Activated naive CD8-positive, alpha-beta T cell (primary cell): ENCODE data around the gene LRP10.

ENCODE experiments used
- H3K27ac Mint-ChIP-seq: one replicate; pipeline ENCODE4 v1.8.0; 2021; ENCODE audit warnings: mixed read lengths
- H3K27me3 Mint-ChIP-seq: one replicate; pipeline ENCODE4 v1.8.0; 2021; ENCODE audit warnings: mixed read lengths
- H3K36me3 Mint-ChIP-seq: one replicate; pipeline ENCODE4 v1.8.0; 2021; ENCODE audit warnings: mixed read lengths
- H3K4me1 Mint-ChIP-seq: one replicate; pipeline ENCODE4 v1.8.0; 2021; ENCODE audit warnings: low read depth, mixed read lengths
- H3K4me3 Mint-ChIP-seq: one replicate; pipeline ENCODE4 v1.8.0; 2021; ENCODE audit warnings: mild to moderate bottlenecking, mixed read lengths
- H3K9me3 Mint-ChIP-seq: one replicate; pipeline ENCODE4 v1.8.0; 2021; ENCODE audit warnings: low read depth, mixed read lengths

LRP10 gene

DNA sequence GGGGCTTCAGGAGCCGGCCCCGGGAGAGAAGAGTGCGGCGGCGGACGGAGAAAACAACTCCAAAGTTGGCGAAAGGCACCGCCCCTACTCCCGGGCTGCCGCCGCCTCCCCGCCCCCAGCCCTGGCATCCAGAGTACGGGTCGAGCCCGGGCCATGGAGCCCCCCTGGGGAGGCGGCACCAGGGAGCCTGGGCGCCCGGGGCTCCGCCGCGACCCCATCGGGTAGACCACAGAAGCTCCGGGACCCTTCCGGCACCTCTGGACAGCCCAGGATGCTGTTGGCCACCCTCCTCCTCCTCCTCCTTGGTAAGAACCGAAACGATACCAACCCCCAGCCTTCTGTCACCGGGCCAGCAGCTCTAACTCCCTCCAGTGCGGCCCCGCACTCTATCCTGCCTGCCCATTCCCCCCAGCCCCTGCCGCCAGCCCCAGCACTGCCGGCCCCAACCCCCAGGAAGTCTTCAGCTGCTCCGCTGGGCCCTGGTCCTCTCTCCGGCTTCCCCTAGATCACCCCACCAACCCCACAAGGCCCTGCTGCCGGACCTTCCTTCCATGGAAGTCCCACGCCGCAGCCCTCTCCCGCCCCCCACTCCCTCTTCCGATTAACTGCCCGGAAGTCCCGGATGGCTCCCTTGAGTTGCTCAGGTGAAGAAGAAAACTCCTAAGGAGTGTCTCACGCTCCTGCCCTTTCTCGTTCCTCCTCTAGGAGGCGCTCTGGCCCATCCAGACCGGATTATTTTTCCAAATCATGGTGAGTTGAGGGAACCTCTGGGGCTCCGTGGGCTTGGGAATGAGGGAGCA lies 693 bp downstream of the LRP10 start:
- Mint-ChIP-seq H3K36me3 (no peaks in the 10 kb centered on the region), H3K27ac (peak overlapping the region; percentile 87), H3K27me3 (no peaks in the 10 kb centered on the region), H3K4me3 (peak overlapping the region; percentile 97), H3K4me1 (peaks cover 31% of the 10 kb centered on the region), H3K9me3 (no peaks in the 10 kb centered on the region)

DNA sequence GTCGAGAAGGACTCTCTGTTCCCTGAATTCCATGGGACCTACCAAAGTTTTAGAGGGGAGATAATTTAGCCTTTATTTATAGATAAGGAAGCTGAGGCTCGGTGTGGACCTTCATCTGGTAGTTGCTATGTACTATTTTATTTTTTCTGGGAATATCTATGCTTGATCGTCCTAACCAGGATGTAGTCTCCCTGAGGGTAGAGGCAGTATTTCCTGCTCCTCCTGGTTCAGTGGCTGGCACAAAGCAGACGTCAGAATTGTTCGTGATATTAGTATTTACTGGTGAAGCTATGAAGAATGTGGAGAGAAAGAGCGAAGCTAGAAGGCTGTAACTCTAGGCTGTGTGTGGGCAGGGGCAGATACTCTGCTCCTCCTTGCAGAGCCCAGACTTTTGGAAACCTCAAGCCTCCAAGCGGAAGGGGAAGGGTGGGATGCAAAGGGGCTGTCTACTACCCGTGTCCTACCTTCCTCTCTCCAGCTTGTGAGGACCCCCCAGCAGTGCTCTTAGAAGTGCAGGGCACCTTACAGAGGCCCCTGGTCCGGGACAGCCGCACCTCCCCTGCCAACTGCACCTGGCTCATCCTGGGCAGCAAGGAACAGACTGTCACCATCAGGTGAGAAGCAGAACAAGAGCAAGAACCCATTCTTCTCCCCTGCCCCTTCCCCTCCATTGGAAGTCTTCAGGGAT lies 1.4 kb downstream of the LRP10 start:
- no peaks in the 10 kb centered on the region for H3K9me3 Mint-ChIP-seq
- peaks cover 31% of the 10 kb centered on the region for H3K4me1 Mint-ChIP-seq
- H3K36me3 Mint-ChIP-seq = no peaks in the 10 kb centered on the region

DNA sequence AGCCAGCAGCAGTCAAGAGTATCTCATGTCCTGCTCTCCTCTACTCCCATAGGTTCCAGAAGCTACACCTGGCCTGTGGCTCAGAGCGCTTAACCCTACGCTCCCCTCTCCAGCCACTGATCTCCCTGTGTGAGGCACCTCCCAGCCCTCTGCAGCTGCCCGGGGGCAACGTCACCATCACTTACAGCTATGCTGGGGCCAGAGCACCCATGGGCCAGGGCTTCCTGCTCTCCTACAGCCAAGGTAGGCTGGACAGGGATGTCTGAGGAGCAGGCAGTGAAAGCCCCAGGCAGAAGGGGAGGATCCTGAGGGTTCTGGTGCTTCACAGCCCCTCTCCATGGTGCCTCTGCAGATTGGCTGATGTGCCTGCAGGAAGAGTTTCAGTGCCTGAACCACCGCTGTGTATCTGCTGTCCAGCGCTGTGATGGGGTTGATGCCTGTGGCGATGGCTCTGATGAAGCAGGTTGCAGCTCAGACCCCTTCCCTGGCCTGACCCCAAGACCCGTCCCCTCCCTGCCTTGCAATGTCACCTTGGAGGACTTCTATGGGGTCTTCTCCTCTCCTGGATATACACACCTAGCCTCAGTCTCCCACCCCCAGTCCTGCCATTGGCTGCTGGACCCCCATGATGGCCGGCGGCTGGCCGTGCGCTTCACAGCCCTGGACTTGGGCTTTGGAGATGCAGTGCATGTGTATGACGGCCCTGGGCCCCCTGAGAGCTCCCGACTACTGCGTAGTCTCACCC lies 3.6 kb downstream of the LRP10 start:
- no peaks in the 10 kb centered on the region for H3K9me3 Mint-ChIP-seq
- no peak overlapping the region for H3K27ac Mint-ChIP-seq
- H3K27me3 Mint-ChIP-seq = no peaks in the 10 kb centered on the region
- no peak overlapping the region for H3K4me3 Mint-ChIP-seq
- H3K4me1 Mint-ChIP-seq = peaks cover 31% of the 10 kb centered on the region
- H3K36me3 Mint-ChIP-seq = no peaks in the 10 kb centered on the region

More for the DNA sequence above, 1.4 kb downstream of the LRP10 start:
- Mint-ChIP-seq H3K27me3 (no peaks in the 10 kb centered on the region), H3K4me3 (peak overlapping the region; percentile 90), H3K27ac (peak overlapping the region; percentile 87)

DNA sequence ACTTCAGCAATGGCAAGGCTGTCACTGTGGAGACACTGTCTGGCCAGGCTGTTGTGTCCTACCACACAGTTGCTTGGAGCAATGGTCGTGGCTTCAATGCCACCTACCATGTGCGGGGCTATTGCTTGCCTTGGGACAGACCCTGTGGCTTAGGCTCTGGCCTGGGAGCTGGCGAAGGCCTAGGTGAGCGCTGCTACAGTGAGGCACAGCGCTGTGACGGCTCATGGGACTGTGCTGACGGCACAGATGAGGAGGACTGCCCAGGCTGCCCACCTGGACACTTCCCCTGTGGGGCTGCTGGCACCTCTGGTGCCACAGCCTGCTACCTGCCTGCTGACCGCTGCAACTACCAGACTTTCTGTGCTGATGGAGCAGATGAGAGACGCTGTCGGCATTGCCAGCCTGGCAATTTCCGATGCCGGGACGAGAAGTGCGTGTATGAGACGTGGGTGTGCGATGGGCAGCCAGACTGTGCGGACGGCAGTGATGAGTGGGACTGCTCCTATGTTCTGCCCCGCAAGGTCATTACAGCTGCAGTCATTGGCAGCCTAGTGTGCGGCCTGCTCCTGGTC lies 4.3 kb downstream of the LRP10 start:
- Mint-ChIP-seq H3K4me3 (no peak overlapping the region), H3K9me3 (no peaks in the 10 kb centered on the region), H3K27me3 (no peaks in the 10 kb centered on the region), H3K36me3 (no peaks in the 10 kb centered on the region), H3K27ac (no peak overlapping the region), H3K4me1 (peaks cover 25% of the 10 kb centered on the region)

DNA sequence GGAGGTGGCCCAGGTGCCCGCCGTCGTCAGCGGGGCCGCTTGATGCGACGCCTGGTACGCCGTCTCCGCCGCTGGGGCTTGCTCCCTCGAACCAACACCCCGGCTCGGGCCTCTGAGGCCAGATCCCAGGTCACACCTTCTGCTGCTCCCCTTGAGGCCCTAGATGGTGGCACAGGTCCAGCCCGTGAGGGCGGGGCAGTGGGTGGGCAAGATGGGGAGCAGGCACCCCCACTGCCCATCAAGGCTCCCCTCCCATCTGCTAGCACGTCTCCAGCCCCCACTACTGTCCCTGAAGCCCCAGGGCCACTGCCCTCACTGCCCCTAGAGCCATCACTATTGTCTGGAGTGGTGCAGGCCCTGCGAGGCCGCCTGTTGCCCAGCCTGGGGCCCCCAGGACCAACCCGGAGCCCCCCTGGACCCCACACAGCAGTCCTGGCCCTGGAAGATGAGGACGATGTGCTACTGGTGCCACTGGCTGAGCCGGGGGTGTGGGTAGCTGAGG lies 5.5 kb downstream of the LRP10 start:
- no peak overlapping the region for H3K27ac Mint-ChIP-seq
- H3K9me3 Mint-ChIP-seq = no peaks in the 10 kb centered on the region
- H3K4me3 Mint-ChIP-seq = no peak overlapping the region
- H3K36me3 Mint-ChIP-seq = no peaks in the 10 kb centered on the region
- H3K4me1 Mint-ChIP-seq = peaks cover 23% of the 10 kb centered on the region
- H3K27me3 Mint-ChIP-seq = no peaks in the 10 kb centered on the region

DNA sequence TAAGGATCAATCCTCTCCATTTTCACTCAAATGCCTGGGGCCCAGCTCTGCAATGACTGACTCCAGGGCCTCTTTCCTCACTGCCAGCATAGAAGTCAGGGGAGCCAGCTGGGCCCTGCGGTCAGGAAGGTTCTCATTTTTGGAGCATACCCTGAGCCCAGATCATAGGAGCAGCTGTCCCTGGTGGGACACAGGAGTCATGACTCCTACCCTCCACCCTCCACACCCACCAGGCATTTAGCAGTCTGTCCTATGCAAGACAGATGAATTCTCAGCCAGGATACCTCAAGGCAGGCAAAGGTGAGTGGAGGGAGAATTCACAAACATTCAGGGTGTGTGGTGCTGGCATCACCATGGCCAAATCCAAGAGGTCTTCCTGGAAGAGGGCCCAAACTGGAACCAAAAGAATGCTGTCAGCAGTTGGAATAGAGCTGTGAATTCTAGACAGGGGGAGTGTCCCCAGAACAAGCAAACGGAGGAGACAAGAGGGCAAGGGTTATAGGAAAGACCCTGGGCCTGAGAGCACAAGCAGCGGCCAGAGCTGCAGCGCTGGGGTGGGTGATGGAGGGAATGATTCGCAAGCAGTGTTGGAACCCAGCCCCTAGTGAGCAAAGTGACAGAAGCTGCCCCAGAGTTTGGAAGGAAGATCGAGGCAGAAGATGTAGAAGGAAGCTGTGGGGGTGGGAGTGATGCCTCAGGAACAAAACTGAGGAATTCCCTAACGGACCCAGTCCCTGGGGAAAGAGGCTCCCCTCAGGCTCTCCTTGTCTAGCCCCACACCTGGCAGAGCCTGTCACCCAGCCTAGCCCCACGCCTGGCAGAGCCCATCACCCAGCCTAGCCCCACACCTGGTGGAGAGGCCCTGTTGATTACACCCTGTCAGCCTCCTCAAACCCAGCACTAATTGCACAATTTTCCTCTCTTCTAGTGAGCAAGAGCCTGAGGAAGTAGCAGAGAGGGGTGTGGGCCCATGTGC lies 7.0 kb downstream of the LRP10 start:
- Mint-ChIP-seq H3K4me3 (no peak overlapping the region), H3K27ac (peak overlapping the region; percentile 41), H3K36me3 (no peaks in the 10 kb centered on the region), H3K9me3 (no peaks in the 10 kb centered on the region), H3K27me3 (no peaks in the 10 kb centered on the region), H3K4me1 (peaks cover 24% of the 10 kb centered on the region)

DNA sequence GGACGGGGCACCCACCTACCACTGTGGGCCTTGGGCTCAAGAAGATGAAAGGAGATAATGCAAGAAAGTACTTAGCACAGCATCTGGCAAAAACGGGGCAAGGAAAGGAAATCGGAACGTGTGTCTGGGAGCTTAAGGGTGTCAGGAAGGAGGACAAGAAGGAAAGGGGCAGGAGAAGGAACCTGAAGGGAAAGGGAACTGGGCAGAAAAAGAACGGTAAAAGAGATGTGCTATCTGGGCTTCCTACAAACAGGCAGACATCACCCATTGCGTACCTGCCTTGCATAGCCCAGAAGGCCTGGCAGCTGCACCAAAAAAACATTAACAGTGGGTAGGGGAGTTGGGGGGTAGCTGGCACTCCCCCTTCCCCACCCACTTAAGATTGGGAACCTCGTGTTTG lies 10.5 kb downstream of the LRP10 start:
- Mint-ChIP-seq H3K9me3 (no peaks in the 10 kb centered on the region), H3K36me3 (no peaks in the 10 kb centered on the region), H3K27me3 (no peaks in the 10 kb centered on the region), H3K4me1 (peaks cover 26% of the 10 kb centered on the region), H3K27ac (no peak overlapping the region), H3K4me3 (no peak overlapping the region)

DNA sequence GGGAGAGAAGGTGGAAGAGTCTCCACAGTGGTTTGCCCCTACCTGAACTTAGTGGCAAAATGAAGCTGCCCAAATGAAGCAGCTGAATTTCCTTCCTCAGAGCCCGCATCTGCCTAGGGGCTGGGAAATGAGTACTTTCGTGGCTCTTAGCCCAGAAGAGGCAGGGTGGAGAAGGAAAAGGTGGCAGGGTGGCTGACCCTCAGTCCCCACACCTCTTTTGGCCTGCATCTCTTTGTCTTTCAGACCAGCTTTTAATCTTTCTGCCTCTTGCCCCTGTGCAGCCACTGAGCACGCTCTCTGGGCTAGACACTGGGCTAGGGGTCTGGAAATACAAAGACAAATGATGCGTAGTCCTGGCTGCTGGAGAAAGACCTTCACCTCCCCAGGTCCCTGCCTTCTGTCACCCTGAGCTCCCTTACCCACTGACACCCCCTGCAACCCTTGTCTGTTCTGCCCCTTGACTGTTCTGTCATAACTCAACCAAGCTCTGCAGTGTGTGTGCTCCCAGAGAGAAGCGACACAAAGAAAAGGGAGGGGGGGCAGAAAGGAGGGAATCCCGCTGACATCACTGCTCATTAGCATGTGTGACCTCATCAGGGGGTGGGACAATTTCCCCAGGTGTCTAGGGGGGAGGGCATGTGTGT lies 11.1 kb downstream of the LRP10 start:
- Mint-ChIP-seq H3K4me3 (no peak overlapping the region), H3K27me3 (no peaks in the 10 kb centered on the region), H3K9me3 (no peaks in the 10 kb centered on the region), H3K27ac (no peak overlapping the region), H3K36me3 (no peaks in the 10 kb centered on the region), H3K4me1 (peaks cover 32% of the 10 kb centered on the region)

DNA sequence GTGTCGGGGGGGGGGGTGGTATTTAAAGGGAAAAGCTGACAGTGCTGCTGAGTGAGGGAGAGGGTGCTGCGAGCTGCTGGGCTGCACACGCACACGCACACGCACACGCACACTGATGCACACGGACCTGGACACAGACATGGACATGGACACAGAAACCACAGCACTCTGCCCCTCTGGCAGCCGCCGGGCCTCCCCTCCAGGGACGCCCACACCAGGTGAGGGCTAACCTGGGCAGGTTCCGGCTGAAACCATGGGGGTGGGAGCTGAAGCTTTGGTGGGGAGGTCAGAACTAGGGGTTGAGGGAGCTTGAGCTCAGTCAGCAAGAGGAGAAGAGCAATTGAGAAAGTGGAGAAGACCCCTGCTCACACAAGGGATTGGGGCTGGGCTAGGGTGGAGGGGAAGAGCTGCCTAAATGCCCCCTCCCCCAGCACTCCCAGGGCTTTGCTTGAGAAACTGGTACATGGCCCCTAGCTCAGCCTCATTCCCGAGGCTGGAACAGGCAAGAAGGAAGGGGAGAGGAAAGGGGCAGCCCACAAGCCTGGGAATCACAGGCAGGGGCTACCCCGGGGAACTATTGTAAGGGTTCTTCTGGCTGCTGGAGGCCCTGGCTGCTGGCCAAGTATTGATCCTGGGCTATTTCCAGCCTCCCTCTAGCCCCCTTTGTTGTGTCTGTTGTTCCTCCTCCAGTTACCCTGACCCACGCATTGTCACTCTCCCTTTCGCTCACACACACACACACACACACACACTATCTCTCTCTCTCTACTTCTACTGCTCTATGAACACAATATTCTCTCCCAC lies 11.8 kb downstream of the LRP10 start, which contains the start of gene REM2:
Gene REM2 (plus strand): TSS at position 50 of the 804 bp plus-strand sequence. CDS start 66 bp downstream, at position 116.
- H3K4me1 Mint-ChIP-seq = peaks cover 39% of the 10 kb centered on the region
- H3K4me3 Mint-ChIP-seq = no peak within 1 kb of the TSS
- H3K36me3 Mint-ChIP-seq = no peaks in the 10 kb centered on the region
- peak within 1 kb of the TSS; percentile 28 for H3K27ac Mint-ChIP-seq
- no peaks in the 10 kb centered on the region for H3K27me3 Mint-ChIP-seq
- no peaks in the 10 kb centered on the region for H3K9me3 Mint-ChIP-seq

DNA sequence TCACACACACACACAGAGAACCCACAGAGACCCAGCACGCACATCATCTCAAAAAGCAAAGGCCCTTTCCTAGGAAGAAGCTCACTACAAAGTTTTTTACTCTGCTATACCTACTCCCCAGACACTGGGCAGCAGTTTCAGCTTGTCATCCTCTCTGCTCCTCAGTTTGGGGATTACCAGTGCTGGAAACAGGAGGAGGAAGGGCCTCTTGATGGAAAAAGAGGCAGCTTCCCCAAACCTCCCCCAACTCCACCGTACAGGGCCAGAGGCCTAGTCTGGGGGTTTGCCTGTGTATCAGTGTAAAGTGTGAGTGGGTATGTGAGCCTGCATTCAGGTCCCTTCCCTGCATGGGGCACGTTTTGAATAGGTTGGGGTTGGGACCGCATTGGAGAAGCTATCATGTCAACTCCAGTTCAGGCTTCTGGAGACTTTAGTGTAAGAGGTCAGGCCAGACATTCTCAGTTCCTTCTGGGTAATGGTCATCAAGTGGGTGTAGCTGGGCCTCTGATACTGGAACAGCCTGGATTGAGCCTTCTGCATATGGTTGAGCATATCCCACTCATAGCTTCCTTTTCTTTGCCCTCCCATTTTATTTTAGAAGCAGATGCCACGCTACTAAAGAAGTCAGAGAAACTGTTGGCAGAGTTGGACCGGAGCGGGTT lies 12.7 kb downstream of the LRP10 start:
- Mint-ChIP-seq H3K27ac (no peak overlapping the region), H3K4me1 (peaks cover 42% of the 10 kb centered on the region), H3K4me3 (no peak overlapping the region), H3K27me3 (no peaks in the 10 kb centered on the region), H3K9me3 (no peaks in the 10 kb centered on the region), H3K36me3 (no peaks in the 10 kb centered on the region)

DNA sequence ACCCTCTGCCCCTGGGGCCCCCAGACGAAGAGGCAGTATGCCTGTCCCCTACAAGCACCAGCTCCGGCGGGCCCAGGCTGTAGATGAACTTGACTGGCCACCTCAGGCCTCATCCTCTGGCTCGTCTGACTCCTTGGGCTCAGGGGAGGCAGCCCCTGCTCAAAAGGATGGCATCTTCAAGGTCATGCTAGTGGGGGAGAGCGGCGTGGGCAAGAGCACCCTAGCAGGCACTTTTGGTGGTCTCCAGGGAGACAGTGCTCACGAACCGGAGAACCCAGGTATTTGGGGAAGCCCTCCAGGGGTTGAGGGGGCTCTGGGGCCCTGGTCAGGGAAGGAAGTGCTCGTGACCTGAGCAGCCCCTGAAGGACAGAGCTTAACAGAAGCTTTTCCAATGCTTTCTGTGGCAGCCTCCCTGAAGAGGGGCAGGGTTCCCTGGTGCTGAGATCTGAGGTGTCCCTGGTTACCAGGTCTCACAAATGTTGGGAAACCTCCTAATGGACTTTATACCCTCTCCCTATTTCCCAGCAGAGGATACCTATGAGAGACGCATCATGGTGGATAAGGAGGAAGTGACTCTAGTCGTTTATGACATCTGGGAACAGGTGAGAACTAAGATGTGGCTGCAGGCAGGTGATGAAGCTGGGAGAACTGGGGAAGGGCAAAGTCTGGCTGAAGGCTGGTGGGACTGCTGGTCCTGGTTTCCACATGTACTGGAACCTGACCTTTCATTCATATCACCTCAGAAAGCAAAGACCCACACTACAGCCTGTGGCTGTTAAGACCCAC lies 13.4 kb downstream of the LRP10 start:
- H3K9me3 Mint-ChIP-seq = no peaks in the 10 kb centered on the region
- no peaks in the 10 kb centered on the region for H3K36me3 Mint-ChIP-seq
- H3K27ac Mint-ChIP-seq = peak overlapping the region; percentile 58
- H3K4me3 Mint-ChIP-seq = peak overlapping the region; percentile 7
- peaks cover 46% of the 10 kb centered on the region for H3K4me1 Mint-ChIP-seq
- H3K27me3 Mint-ChIP-seq = no peaks in the 10 kb centered on the region

DNA sequence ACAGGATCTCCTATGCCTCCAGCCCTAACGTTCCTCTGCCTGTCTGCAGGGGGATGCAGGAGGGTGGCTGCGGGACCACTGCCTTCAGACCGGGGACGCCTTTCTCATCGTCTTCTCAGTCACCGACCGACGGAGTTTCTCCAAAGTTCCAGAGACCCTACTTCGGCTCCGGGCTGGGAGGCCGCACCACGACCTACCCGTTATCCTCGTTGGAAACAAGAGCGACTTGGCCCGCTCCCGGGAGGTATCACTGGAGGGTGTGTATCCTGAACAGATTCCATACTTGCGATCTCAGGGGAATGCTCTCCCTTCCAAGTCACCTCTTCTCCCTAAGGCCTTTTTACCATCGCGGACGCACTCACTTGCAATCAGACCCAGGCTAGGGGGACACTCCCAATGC lies 14.4 kb downstream of the LRP10 start:
- peak overlapping the region; percentile 57 for H3K4me3 Mint-ChIP-seq
- H3K36me3 Mint-ChIP-seq = no peaks in the 10 kb centered on the region
- H3K9me3 Mint-ChIP-seq = no peaks in the 10 kb centered on the region
- H3K4me1 Mint-ChIP-seq = peaks cover 50% of the 10 kb centered on the region
- no peak overlapping the region for H3K27ac Mint-ChIP-seq
- no peaks in the 10 kb centered on the region for H3K27me3 Mint-ChIP-seq
